Lower lobe of right lung (tissue), 2 donors: ENCODE results near the gene PPM1G. TPM values are rescaled to one million over a fixed set of nuclear protein-coding genes. Genes with fewer than 3 reads are reported as not detected.

ENCODE experiments used
- ATAC-seq, 2 donors: fragments of 200-7000 bp; cut with Tn5 transposase; one replicate each; pipeline ENCODE4 v1.9.1; 2020 to 2022; ENCODE audit warnings: mild to moderate bottlenecking in 2 of 2, moderate library complexity in 2 of 2
- DNase-seq: peaks from one replicate; pipeline ENCODE4 v3.0.0-alpha.2; 2020
- H3K27ac ChIP-seq: fragments of 200-600 bp; one replicate; pipeline ENCODE4 v1.8.0; 2022
- H3K27me3 ChIP-seq: fragments of 200-600 bp; one replicate; pipeline ENCODE4 v1.8.0; 2022; ENCODE audit warnings: low read depth
- H3K36me3 ChIP-seq: fragments of 200-600 bp; one replicate; pipeline ENCODE4 v1.8.0; 2022; ENCODE audit warnings: mild to moderate bottlenecking
- H3K4me1 ChIP-seq: fragments of 200-600 bp; one replicate; pipeline ENCODE4 v1.8.0; 2022
- H3K4me3 ChIP-seq: fragments of 200-600 bp; one replicate; pipeline ENCODE4 v1.8.0; 2022; ENCODE audit warnings: mild to moderate bottlenecking
- H3K9me3 ChIP-seq: fragments of 200-600 bp; one replicate; pipeline ENCODE4 v1.8.0; 2022
- intact Hi-C: fragments of 100-400 bp; cut with DNase I; formaldehyde crosslinking; loops from one replicate; pipeline ENCODE4 v1.11.0; 2022
- total RNA-seq: library from RNA; stranded (reverse); fragmentation: NEBNext Ultra II Directional; extraction: Animal tissue kit (Norgen Biotek cat#: 25700); gene quantifications from one replicate; pipeline ENCODE4 v1.2.1, GENCODE V29; 2021
- TF ChIP-seq, protein P1 (sequence below): fragments of 200-600 bp; IDR thresholded peaks from one replicate; pipeline ENCODE4 v1.8.0; 2022; ENCODE audit warnings: antibody characterized with exemption, mild to moderate bottlenecking
- donor health status: DM: no; HTN: yes; CAD: no; lungs with severe emphysema.

Gene PPM1G
- total RNA-seq, 1 donor from 2014 or later, result 52.0 TPM

DNA sequence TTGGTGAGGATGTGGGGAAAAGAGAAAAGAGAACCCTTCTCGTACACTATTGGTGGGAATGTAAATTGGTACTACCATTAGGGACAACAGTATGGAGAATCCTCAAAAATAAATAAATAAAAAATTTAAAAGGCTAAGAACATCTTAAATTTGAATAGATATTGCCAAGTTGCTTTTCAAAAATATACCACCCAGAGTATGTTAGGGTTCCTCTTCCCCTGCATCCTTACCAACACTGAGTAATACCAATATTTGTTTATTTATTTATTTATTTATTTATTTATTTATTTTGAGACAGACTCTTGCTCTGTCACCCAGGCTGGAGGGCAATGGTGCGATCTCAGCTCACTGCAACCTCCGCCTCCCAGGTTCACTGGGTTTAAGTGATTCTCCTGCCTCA is 13.6 kb upstream of the PPM1G start:
- Histone ChIP-seq H3K4me3 (no peak overlapping the region), H3K27ac (no peak overlapping the region), H3K9me3 (no peaks in the 10 kb centered on the region), H3K27me3 (no peaks in the 10 kb centered on the region), H3K36me3 (no peaks in the 10 kb centered on the region), H3K4me1 (no peaks in the 10 kb centered on the region)
- TF ChIP-seq, protein P1, sequence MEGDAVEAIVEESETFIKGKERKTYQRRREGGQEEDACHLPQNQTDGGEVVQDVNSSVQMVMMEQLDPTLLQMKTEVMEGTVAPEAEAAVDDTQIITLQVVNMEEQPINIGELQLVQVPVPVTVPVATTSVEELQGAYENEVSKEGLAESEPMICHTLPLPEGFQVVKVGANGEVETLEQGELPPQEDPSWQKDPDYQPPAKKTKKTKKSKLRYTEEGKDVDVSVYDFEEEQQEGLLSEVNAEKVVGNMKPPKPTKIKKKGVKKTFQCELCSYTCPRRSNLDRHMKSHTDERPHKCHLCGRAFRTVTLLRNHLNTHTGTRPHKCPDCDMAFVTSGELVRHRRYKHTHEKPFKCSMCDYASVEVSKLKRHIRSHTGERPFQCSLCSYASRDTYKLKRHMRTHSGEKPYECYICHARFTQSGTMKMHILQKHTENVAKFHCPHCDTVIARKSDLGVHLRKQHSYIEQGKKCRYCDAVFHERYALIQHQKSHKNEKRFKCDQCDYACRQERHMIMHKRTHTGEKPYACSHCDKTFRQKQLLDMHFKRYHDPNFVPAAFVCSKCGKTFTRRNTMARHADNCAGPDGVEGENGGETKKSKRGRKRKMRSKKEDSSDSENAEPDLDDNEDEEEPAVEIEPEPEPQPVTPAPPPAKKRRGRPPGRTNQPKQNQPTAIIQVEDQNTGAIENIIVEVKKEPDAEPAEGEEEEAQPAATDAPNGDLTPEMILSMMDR, result no peak
- no peak for DNase-seq
- ATAC-seq, result no peak
- intact Hi-C loops, result no loop called here

DNA sequence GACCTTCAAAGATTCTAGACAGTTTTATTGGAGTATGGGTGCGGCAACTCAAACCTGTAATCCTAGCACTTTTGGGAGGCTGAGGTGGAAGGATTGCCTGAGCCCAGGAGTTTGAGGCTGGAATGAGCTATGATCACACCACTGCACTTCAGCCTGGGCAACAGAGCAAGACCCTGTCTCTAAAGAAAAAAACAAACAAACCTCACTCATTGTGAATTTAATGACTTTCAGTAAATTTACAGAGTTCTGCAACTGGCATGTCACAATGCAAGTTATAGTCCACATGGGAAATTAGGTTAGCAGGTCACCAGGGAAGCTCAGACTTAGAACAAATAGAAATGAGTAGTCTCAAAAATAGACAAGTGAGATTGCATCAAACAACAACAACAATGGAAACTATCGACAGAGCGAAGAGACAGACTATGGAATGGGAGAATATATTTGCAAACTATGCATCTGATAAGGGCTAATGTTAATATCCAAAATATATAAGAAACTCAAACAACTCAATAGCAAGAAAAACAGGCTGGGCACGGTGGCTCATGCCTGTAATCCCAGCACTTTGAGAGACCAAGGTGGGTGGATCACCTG is 12.4 kb upstream of the PPM1G start:
- H3K27ac ChIP-seq, result no peak overlapping the region
- no peaks in the 10 kb centered on the region for H3K9me3 ChIP-seq
- TF ChIP-seq, protein P1, result no peak
- no peak for DNase-seq
- intact Hi-C loops, result no loop called here
- ATAC-seq, result no peak
- no peak overlapping the region for H3K4me3 ChIP-seq
- H3K36me3 ChIP-seq, result no peaks in the 10 kb centered on the region
- no peaks in the 10 kb centered on the region for H3K4me1 ChIP-seq
- H3K27me3 ChIP-seq, result no peaks in the 10 kb centered on the region

DNA sequence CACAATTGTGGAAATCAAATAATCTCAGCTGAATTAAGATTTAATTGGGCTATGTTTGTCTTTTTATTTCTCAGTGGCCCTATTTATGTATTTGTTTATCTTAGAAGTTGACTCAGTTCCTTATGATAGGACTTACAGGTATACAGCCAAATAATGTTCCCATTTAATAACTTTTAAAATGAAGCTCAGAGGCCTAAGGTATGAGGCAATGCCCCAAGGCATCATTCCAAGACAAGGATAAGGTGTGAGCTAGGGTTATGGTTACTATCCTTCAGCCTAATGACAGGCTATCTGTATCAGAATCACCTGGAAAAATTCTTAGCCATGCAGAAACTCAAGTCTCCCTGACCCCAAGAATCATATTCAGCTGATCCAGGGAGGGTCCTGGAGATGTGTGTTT is 11.6 kb upstream of the PPM1G start:
- DNase-seq (no peak), ATAC-seq (no peak)
- H3K4me3 ChIP-seq, result no peak overlapping the region
- no peaks in the 10 kb centered on the region for H3K9me3 ChIP-seq
- H3K4me1 ChIP-seq, result no peaks in the 10 kb centered on the region
- TF ChIP-seq, protein P1, result no peak
- H3K36me3 ChIP-seq, result no peaks in the 10 kb centered on the region
- intact Hi-C loops, result no loop called here
- no peak overlapping the region for H3K27ac ChIP-seq
- H3K27me3 ChIP-seq, result no peaks in the 10 kb centered on the region

DNA sequence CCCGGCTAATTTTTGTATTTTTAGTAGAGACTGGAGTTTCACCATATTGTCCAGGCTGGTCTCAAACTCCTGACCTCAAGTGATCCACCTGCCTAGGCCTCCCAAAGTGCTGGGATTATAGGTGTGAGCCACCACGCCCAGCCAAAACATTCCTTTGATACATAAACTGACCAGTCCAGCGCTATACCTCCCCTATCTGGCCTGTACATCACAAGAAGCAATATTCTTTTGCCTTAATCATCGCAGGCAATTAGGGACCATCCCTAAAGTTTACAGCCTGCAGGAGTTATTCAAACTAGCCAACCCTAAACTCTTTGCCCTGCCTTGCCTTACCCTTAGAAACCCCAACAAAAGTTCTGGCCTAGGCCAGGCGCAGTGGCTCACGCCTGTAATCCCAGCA is 6.8 kb upstream of the PPM1G start:
- TF ChIP-seq, protein P1, result no peak
- H3K27me3 ChIP-seq, result no peaks in the 10 kb centered on the region
- intact Hi-C loops, result no loop called here
- no peaks in the 10 kb centered on the region for H3K9me3 ChIP-seq
- no peak overlapping the region for H3K27ac ChIP-seq
- no peaks in the 10 kb centered on the region for H3K4me1 ChIP-seq
- ATAC-seq (no peak), DNase-seq (no peak)
- H3K4me3 ChIP-seq, result no peak overlapping the region
- H3K36me3 ChIP-seq, result no peaks in the 10 kb centered on the region

DNA sequence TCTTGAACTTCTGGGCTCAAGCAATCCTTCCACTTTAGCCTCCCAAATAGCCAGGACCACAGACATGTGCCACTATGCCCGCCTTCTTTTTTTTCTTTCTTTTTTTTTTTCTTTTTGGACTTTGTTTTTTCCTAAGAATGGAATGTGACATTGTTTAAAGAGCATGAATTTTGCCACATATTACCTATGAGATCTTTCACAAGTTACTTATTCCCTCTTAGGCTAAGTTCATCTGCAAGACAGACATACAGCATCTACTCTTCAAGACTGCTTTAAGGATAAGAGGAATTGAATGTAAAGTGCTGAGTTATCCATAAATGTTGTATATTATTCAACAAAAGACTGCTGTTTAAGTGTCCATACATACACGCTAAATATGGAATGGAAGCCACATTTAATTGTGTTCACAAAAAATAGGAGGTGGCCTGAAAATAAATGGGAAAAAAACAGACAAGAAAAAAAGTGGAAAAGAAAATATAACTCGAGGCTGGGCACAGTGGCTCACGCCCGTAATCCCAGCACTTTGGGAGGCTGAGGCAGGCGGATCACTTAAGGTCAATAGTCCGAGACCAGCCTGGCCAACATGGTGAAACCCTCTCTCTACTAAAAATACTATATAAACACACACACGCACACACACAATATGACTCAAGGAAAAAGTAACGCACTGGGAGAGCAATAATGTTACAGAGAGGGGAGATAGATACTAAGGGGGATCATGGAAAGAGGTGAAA is 3.2 kb upstream of the PPM1G start:
- no peak for DNase-seq
- no peaks in the 10 kb centered on the region for H3K27me3 ChIP-seq
- H3K4me1 ChIP-seq, result peaks cover 17% of the 10 kb centered on the region
- H3K9me3 ChIP-seq, result no peaks in the 10 kb centered on the region
- intact Hi-C loops, result no loop called here
- no peak for ATAC-seq
- TF ChIP-seq, protein P1, result no peak
- H3K36me3 ChIP-seq, result no peaks in the 10 kb centered on the region
- H3K27ac ChIP-seq, result no peak overlapping the region
- H3K4me3 ChIP-seq, result no peak overlapping the region
